Caco-2 (cell line): ENCODE results near the gene DNAAF5. TPM values are rescaled to one million over a fixed set of nuclear protein-coding genes. Genes with fewer than 3 reads are reported as not detected.
"Not testable (repeated sequence)": the region's sequence is repeated elsewhere in the genome, so short reads cannot be mapped to it uniquely, and the experiment has no call there.

ENCODE experiments used
- BruUV-seq: library from RNA; stranded (reverse); fragments of 400-500 nt; replicated peaks from 2 replicates; lab custom pipeline; 2021; lab: Mats Ljungman, UMichigan
- CTCF ChIA-PET: fragments of 300-600 bp; sonication (Branson Sonifier 250); formaldehyde crosslinking; loops from one replicate; lab custom pipeline; 2022; ENCODE audit warnings: antibody characterized with exemption; lab: Charles Lee
- POLR2A ChIA-PET: fragments of 300-600 bp; sonication (Branson Sonifier 250); formaldehyde crosslinking; loops from one replicate; lab custom pipeline; 2022; ENCODE audit warnings: antibody characterized with exemption; lab: Charles Lee
- DNase-seq, 2 experiments: peaks; one replicate each; pipeline versions ENCODE4 v3.0.0 to v3.0.0-alpha.2; 2020 to 2022
- H3K27me3 ChIP-seq: replicated peaks from 2 replicates; pipeline ENCODE4 v1.6.0; 2011; ENCODE audit warnings: low read length; ENCODE audit not compliant: control insufficient read depth, insufficient read depth
- H3K36me3 ChIP-seq: 2 replicates; pipeline ENCODE4 v1.5.1; 2011; ENCODE audit warnings: low read length; ENCODE audit not compliant: control insufficient read depth, insufficient read depth
- H3K4me1 ChIP-seq: fragments of 250-450 bp; sonication (Bioruptor Pico); 2 replicates; pipeline ENCODE4 v1.5.1; 2020; ENCODE audit warnings: mild to moderate bottlenecking
- H3K4me3 ChIP-seq: 2 replicates; pipeline ENCODE4 v1.5.1; 2011; ENCODE audit warnings: low read depth, mild to moderate bottlenecking, control low read depth, low read length
- H3K9me3 ChIP-seq: fragments of 250-450 bp; sonication (Bioruptor Pico); 2 replicates; pipeline ENCODE4 v1.5.1; 2020; ENCODE audit warnings: mild to moderate bottlenecking, moderate library complexity
- H3K27ac Mint-ChIP-seq: one replicate; pipeline ENCODE4 v1.8.0; 2022; ENCODE audit warnings: mixed read lengths; ENCODE audit not compliant: unreplicated experiment
- H3K27me3 Mint-ChIP-seq: one replicate; pipeline ENCODE4 v1.8.0; 2022; ENCODE audit warnings: mixed read lengths; ENCODE audit not compliant: insufficient read depth, unreplicated experiment
- H3K36me3 Mint-ChIP-seq: one replicate; pipeline ENCODE4 v1.8.0; 2022; ENCODE audit warnings: mild to moderate bottlenecking, mixed read lengths; ENCODE audit not compliant: insufficient read depth, unreplicated experiment
- H3K4me1 Mint-ChIP-seq: one replicate; pipeline ENCODE4 v1.8.0; 2022; ENCODE audit warnings: low read depth, mixed read lengths; ENCODE audit not compliant: unreplicated experiment
- H3K4me3 Mint-ChIP-seq: one replicate; pipeline ENCODE4 v1.8.0; 2022; ENCODE audit warnings: mild to moderate bottlenecking, moderate library complexity, mixed read lengths; ENCODE audit not compliant: unreplicated experiment
- H3K9me3 Mint-ChIP-seq: one replicate; pipeline ENCODE4 v1.8.0; 2022; ENCODE audit warnings: mixed read lengths; ENCODE audit not compliant: unreplicated experiment
- intact Hi-C: fragments of 100-400 bp; cut with micrococcal nuclease; formaldehyde crosslinking; loops from one replicate; pipeline ENCODE4 v1.10.0; 2022; ENCODE audit not compliant: unreplicated experiment
- total RNA-seq: library from RNA; stranded (reverse); gene quantifications from 2 replicates; pipeline ENCODE4 v1.2.3, GENCODE V29; 2022
- TF ChIP-seq, protein P1 (sequence below), 2 experiments: fragments of 200-600 bp in 1 of 2; IDR thresholded peaks; 1 replicate in 1 of 2; 2 replicates in 1 of 2; pipeline versions ENCODE4 v1.5.1 to v1.8.0; 2011 to 2022; ENCODE audit warnings: antibody characterized with exemption in 1 of 2, control low read depth in 1 of 2, inconsistent platforms in 1 of 2, low read depth in 1 of 2, low read length in 1 of 2, mild to moderate bottlenecking in 1 of 2, moderate library complexity in 1 of 2; ENCODE audit not compliant: insufficient read depth in 1 of 2, severe bottlenecking in 1 of 2, unreplicated experiment in 1 of 2

The DNAAF5 gene
- total RNA-seq, 1 experiment from 2014 or later = 51.4 TPM

DNA sequence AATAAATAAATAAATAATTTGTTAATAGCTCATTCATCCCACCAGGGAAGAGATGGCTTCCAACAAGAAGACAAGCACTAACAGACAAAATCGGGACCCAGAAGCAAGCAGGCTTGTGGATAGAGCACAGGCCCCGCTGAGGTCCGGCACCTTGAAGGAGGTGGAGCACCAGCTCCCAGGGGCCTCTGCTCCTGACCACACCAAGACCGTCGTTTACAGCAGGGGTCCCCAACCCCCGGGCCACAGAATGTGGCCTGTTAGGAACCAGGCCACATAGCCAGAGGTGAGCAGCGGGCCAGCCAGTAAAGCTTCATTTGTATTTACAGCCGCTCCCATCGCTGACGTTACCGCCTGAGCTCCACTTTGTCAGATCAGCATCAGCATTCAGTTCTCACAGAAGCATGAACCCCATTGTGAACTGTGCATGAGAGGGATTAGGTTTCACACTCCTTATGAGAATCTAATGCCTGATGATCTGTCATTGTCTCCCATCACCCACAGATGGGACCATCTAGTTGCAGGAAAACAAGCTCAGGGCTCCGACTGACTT is 72.5 kb downstream of the DNAAF5 start:
- POLR2A ChIA-PET = no interaction called here
- no peaks in the 10 kb centered on the region for H3K27me3 ChIP-seq
- intact Hi-C loops = no loop called here
- H3K4me1 ChIP-seq = no peaks in the 10 kb centered on the region
- H3K4me3 ChIP-seq = no peak overlapping the region
- Mint-ChIP-seq H3K27ac (no peak overlapping the region), H3K4me3 (no peak overlapping the region), H3K36me3 (peaks cover 16% of the 10 kb centered on the region), H3K27me3 (no peaks in the 10 kb centered on the region), H3K4me1 (peaks cover 7% of the 10 kb centered on the region), H3K9me3 (no peaks in the 10 kb centered on the region)
- BruUV-seq = no TSS peak
- peaks cover 6% of the 10 kb centered on the region; the same call in 1 of the 2 replicates for H3K9me3 ChIP-seq
- no peaks in the 10 kb centered on the region for H3K36me3 ChIP-seq
- TF ChIP-seq, protein P1, sequence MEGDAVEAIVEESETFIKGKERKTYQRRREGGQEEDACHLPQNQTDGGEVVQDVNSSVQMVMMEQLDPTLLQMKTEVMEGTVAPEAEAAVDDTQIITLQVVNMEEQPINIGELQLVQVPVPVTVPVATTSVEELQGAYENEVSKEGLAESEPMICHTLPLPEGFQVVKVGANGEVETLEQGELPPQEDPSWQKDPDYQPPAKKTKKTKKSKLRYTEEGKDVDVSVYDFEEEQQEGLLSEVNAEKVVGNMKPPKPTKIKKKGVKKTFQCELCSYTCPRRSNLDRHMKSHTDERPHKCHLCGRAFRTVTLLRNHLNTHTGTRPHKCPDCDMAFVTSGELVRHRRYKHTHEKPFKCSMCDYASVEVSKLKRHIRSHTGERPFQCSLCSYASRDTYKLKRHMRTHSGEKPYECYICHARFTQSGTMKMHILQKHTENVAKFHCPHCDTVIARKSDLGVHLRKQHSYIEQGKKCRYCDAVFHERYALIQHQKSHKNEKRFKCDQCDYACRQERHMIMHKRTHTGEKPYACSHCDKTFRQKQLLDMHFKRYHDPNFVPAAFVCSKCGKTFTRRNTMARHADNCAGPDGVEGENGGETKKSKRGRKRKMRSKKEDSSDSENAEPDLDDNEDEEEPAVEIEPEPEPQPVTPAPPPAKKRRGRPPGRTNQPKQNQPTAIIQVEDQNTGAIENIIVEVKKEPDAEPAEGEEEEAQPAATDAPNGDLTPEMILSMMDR (IDR thresholded peaks at IDR 0.05; ENCODE audit: insufficient read depth in 1 of 2, low read depth in 1 of 2, low read length in 1 of 2, severe bottlenecking in 1 of 2, unreplicated experiment in 1 of 2) = no peak
- CTCF ChIA-PET = interaction anchor here (0.7 kb wide), 2 partner anchors 55 to 69 kb away, joined by 3 to 5 read pairs; no protein-coding TSS in a partner anchor
- DNase-seq = no peak

DNA sequence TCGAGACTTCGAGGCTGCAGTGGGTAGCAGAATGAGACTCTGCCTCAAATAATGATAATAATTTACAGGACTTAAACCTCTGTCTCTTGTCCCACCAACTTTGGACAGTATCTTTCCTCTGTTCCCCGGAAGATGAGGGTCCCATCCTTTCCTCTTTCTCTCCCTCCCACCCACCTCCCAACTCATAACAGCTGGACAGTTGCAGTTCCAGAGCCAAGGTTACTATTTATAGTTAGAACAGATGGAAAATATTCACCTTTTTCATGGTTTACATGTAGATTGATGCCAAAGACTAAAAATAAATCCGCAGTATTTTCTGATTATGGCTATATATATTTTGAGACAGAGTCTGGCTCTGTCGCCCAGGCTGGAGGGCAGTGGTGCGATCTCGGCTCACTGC is 74.2 kb downstream of the DNAAF5 start:
- CTCF ChIA-PET = interaction anchor here (0.9 kb wide), 1 partner anchor 73 kb away, joined by 3 read pairs; no protein-coding TSS in a partner anchor
- H3K27ac Mint-ChIP-seq = no peak overlapping the region

DNA sequence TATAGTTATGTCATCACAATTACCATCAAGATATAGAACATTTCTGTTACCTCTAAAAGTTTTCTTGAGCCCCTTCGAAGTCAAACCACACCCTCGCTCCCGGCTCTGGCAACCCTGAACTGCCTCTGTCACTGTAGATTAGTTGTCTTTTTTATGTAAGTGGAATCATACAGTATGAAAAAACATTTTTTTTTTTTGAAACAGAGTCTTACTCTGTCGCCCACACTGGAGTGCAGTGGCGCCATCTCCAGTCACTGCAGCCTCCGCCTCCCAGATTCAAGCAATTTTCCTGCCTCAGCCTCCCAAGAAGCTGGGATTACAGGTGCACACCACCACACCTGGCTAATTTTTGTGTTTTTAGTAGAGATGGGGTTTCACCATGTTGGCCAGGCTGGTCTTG is 74.9 kb downstream of the DNAAF5 start:
- DNase-seq, H3K4me3 ChIP-seq, H3K4me1 ChIP-seq, H3K27me3 ChIP-seq, H3K4me1 Mint-ChIP-seq, H3K4me3 Mint-ChIP-seq, intact Hi-C loops, H3K9me3 Mint-ChIP-seq, CTCF ChIA-PET, H3K9me3 ChIP-seq, H3K36me3 ChIP-seq, POLR2A ChIA-PET, H3K27ac Mint-ChIP-seq, BruUV-seq, H3K27me3 Mint-ChIP-seq, H3K36me3 Mint-ChIP-seq: not testable (repeated sequence)

More for the DNA sequence above, 74.2 kb downstream of the DNAAF5 start:
- H3K4me3 ChIP-seq = no peak overlapping the region
- intact Hi-C loops = no loop called here
- H3K4me1 ChIP-seq = peaks cover 6% of the 10 kb centered on the region; the same call in 1 of the 2 replicates
- no peaks in the 10 kb centered on the region for H3K36me3 ChIP-seq
- no TSS peak for BruUV-seq
- Mint-ChIP-seq H3K4me1 (peaks cover 7% of the 10 kb centered on the region), H3K9me3 (no peaks in the 10 kb centered on the region), H3K27me3 (no peaks in the 10 kb centered on the region), H3K4me3 (no peak overlapping the region), H3K36me3 (peaks cover 9% of the 10 kb centered on the region)
- TF ChIP-seq, protein P1 (IDR thresholded peaks at IDR 0.05; ENCODE audit: insufficient read depth in 1 of 2, low read depth in 1 of 2, low read length in 1 of 2, severe bottlenecking in 1 of 2, unreplicated experiment in 1 of 2) = no peak
- H3K9me3 ChIP-seq = peaks cover 6% of the 10 kb centered on the region; the same call in 1 of the 2 replicates
- DNase-seq = no peak
- POLR2A ChIA-PET = no interaction called here
- H3K27me3 ChIP-seq = no peaks in the 10 kb centered on the region
